ENCODE results near the gene TENM4. TPM values are rescaled to one million over a fixed set of nuclear protein-coding genes. Genes with fewer than 3 reads are reported as not detected.

The TENM4 gene
- total RNA-seq, 1 experiment from 2014 or later, result 0.39 TPM

GRCh38 chr11:79097246-79097875, 343.5 kb downstream of the TENM4 start:
- no TSS peak for BruUV-seq (replicated peaks)
- Histone ChIP-seq H3K9me3 (ENCODE audit: control insufficient read depth, insufficient read depth, low read depth, low read length) (no peaks in the 10 kb centered on the region), H3K27me3 (ENCODE audit: control insufficient read depth, insufficient read depth, low read length) (no peaks in the 10 kb centered on the region; the same call in 1 of the 2 replicates), H3K36me3 (ENCODE audit: control insufficient read depth, insufficient read depth, low read length) (no peaks in the 10 kb centered on the region), H3K27ac (ENCODE audit: low read length) (no peak overlapping the region), H3K4me3 (ENCODE audit: low read depth in 2 of 2, low read length in 2 of 2) (no peak overlapping the region), H3K4me1 (ENCODE audit: control insufficient read depth, insufficient read depth, low read length) (no peaks in the 10 kb centered on the region)
- POLR2A ChIA-PET, result interaction anchor here (0.6 kb wide), 1 partner anchor 457 kb away, joined by 3 read pairs; no protein-coding TSS in a partner anchor
- TF ChIP-seq REST (IDR thresholded peaks at IDR 0.05; ENCODE audit: insufficient read depth in 1 of 2, low read depth in 2 of 2, low read length in 1 of 2), result no peak
- TF ChIP-seq SIN3A (IDR thresholded peaks at IDR 0.05; ENCODE audit: borderline replicate concordance, insufficient read depth, low read depth, low read length), result no peak
- no peak for TF ChIP-seq CTCF (IDR thresholded peaks at IDR 0.05)
- TF ChIP-seq TCF7L2 (IDR thresholded peaks at IDR 0.05; ENCODE audit: low read depth, low read length), result no peak
- TF ChIP-seq POLR2AphosphoS5 (IDR thresholded peaks at IDR 0.05; ENCODE audit: low read depth, low read length), result no peak
- CTCF ChIA-PET, result no interaction called here
- in situ Hi-C loops (cut with HindIII; ENCODE audit: low pct_unique_long_range_greater_than_20kb, low sequenced_read_pairs), result no loop called here
- DNase-seq (ENCODE audit: low read depth, low spot score) (no peak), ATAC-seq (no peak)
- intact Hi-C loops (cut with micrococcal nuclease; ENCODE audit: unreplicated experiment), result no loop called here

GRCh38 chr11:79095424-79095823, 345.4 kb downstream of the TENM4 start:
- no peaks in the 10 kb centered on the region for H3K36me3 ChIP-seq (ENCODE audit: control insufficient read depth, insufficient read depth, low read length)
- H3K27me3 ChIP-seq (ENCODE audit: control insufficient read depth, insufficient read depth, low read length), result no peaks in the 10 kb centered on the region; the same call in 1 of the 2 replicates
- in situ Hi-C loops (cut with HindIII; ENCODE audit: low pct_unique_long_range_greater_than_20kb, low sequenced_read_pairs) (no loop called here), intact Hi-C loops (cut with micrococcal nuclease; ENCODE audit: unreplicated experiment) (loop anchor here (1.0 kb wide), 1 partner anchor 27 kb away; no protein-coding TSS in a partner anchor)
- no peaks in the 10 kb centered on the region for H3K4me1 ChIP-seq (ENCODE audit: control insufficient read depth, insufficient read depth, low read length)
- H3K9me3 ChIP-seq (ENCODE audit: control insufficient read depth, insufficient read depth, low read depth, low read length), result no peaks in the 10 kb centered on the region
- H3K27ac ChIP-seq (ENCODE audit: low read length), result no peak overlapping the region
- ChIA-PET CTCF (no interaction called here), POLR2A (no interaction called here)
- BruUV-seq (replicated peaks), result no TSS peak
- H3K4me3 ChIP-seq (ENCODE audit: low read depth in 2 of 2, low read length in 2 of 2), result no peak overlapping the region
- ATAC-seq (no peak), DNase-seq (ENCODE audit: low read depth, low spot score) (no peak)
- TF ChIP-seq REST (IDR thresholded peaks at IDR 0.05; ENCODE audit: insufficient read depth in 1 of 2, low read depth in 2 of 2, low read length in 1 of 2), result no peak
- TF ChIP-seq CTCF (IDR thresholded peaks at IDR 0.05), result no peak
- TF ChIP-seq SIN3A (IDR thresholded peaks at IDR 0.05; ENCODE audit: borderline replicate concordance, insufficient read depth, low read depth, low read length), result no peak
- no peak for TF ChIP-seq TCF7L2 (IDR thresholded peaks at IDR 0.05; ENCODE audit: low read depth, low read length)
- no peak for TF ChIP-seq POLR2AphosphoS5 (IDR thresholded peaks at IDR 0.05; ENCODE audit: low read depth, low read length)
